Effector memory CD8-positive, alpha-beta T cell (primary cell): Measurements from ENCODE around the gene LTB.
A peak's percentile ranks its signal among the peaks of the same experiment; 100 is the strongest.
"Not testable (repeated sequence)": the region's sequence is repeated elsewhere in the genome, so short reads cannot be mapped to it uniquely, and the experiment has no call there.

Experiments used
- ATAC-seq: fragments of 150-1000 bp; cut with Tn5 transposase; replicated peaks from 2 replicates; pipeline ENCODE4 v1.10.0; 2021; ENCODE audit warnings: mild to moderate bottlenecking, moderate library complexity
- DNase-seq, 3 experiments: peaks; one replicate each; pipeline ENCODE4 v3.0.0; 2021
- H3K27ac Mint-ChIP-seq, 2 donors: one replicate each; pipeline ENCODE4 v1.8.0; 2022; ENCODE audit warnings: mild to moderate bottlenecking in 2 of 2, mixed read lengths in 2 of 2, moderate library complexity in 2 of 2
- H3K27me3 Mint-ChIP-seq, 2 donors: one replicate each; pipeline ENCODE4 v1.8.0; 2022; ENCODE audit warnings: mixed read lengths in 2 of 2
- H3K36me3 Mint-ChIP-seq: one replicate; pipeline ENCODE4 v1.8.0; 2022; ENCODE audit warnings: mild to moderate bottlenecking, moderate library complexity, mixed read lengths; ENCODE audit not compliant: insufficient read depth
- H3K4me1 Mint-ChIP-seq, 2 donors: one replicate each; pipeline ENCODE4 v1.8.0; 2022; ENCODE audit warnings: low read depth in 2 of 2, mixed read lengths in 2 of 2
- H3K4me3 Mint-ChIP-seq, 2 donors: one replicate each; pipeline ENCODE4 v1.8.0; 2022; ENCODE audit warnings: mild to moderate bottlenecking in 2 of 2, mixed read lengths in 2 of 2, moderate library complexity in 2 of 2
- H3K9me3 Mint-ChIP-seq, 2 donors: one replicate each; pipeline ENCODE4 v1.8.0; 2022; ENCODE audit warnings: mixed read lengths in 2 of 2

Gene LTB

GRCh38 chr6:31559958-31560696, 22.1 kb downstream of the LTB start:
- H3K36me3 Mint-ChIP-seq: peaks cover 45% of the 10 kb centered on the region
- peaks cover 55 to 65% of the 10 kb centered on the region in 2 donors for H3K4me1 Mint-ChIP-seq
- peak overlapping the region; percentile 95 to 98 for H3K27ac Mint-ChIP-seq
- H3K9me3 Mint-ChIP-seq: no peaks in the 10 kb centered on the region
- DNase-seq (peak in 1 of 3 experiments; percentile 46), ATAC-seq (peak; percentile 56)
- H3K4me3 Mint-ChIP-seq: peak overlapping the region; percentile 86 to 95
- no peaks in the 10 kb centered on the region for H3K27me3 Mint-ChIP-seq

- peaks cover 43% of the 10 kb centered on the region for H3K36me3 Mint-ChIP-seq
- peak; percentile 19 for ATAC-seq
These were observed 22.6 kb downstream of the LTB start for GRCh38 chr6:31559606-31559957.

GRCh38 chr6:31558631-31559500, 23.4 kb downstream of the LTB start:
- peak overlapping the region; percentile 86 to 95 for H3K4me3 Mint-ChIP-seq
- peaks cover 42% of the 10 kb centered on the region for H3K36me3 Mint-ChIP-seq
- no peaks in the 10 kb centered on the region for H3K27me3 Mint-ChIP-seq
- peak; percentile 78 for ATAC-seq
- peaks cover 48 to 59% of the 10 kb centered on the region in 2 donors for H3K4me1 Mint-ChIP-seq
- H3K27ac Mint-ChIP-seq: peak overlapping the region; percentile 95 to 98
- no peaks in the 10 kb centered on the region for H3K9me3 Mint-ChIP-seq
- DNase-seq: peak; percentile 57 to 70 (median 62)

More at GRCh38 chr6:31559606-31559957, 22.6 kb downstream of the LTB start:
- peaks cover 49 to 61% of the 10 kb centered on the region in 2 donors for H3K4me1 Mint-ChIP-seq
- peak overlapping the region; percentile 86 to 95 for H3K4me3 Mint-ChIP-seq
- peak overlapping the region; percentile 95 to 98 for H3K27ac Mint-ChIP-seq
- H3K27me3 Mint-ChIP-seq: no peaks in the 10 kb centered on the region
- H3K9me3 Mint-ChIP-seq: no peaks in the 10 kb centered on the region
- DNase-seq: no peak

- H3K4me1 Mint-ChIP-seq: peaks cover 46 to 56% of the 10 kb centered on the region in 2 donors
- H3K36me3 Mint-ChIP-seq: peaks cover 36% of the 10 kb centered on the region
- peak overlapping the region; percentile 86 to 95 for H3K4me3 Mint-ChIP-seq
- no peaks in the 10 kb centered on the region for H3K27me3 Mint-ChIP-seq
- no peak for ATAC-seq
- H3K9me3 Mint-ChIP-seq: no peaks in the 10 kb centered on the region
- DNase-seq: no peak
- H3K27ac Mint-ChIP-seq: peak overlapping the region; percentile 95 to 98
These were observed 24.0 kb downstream of the LTB start for GRCh38 chr6:31558318-31558625.

GRCh38 chr6:31557443-31558317, 24.5 kb downstream of the LTB start:
- H3K27me3 Mint-ChIP-seq: no peaks in the 10 kb centered on the region
- peaks cover 35% of the 10 kb centered on the region for H3K36me3 Mint-ChIP-seq
- no peak for DNase-seq
- H3K27ac Mint-ChIP-seq: peak overlapping the region; percentile 95 to 98
- H3K4me3 Mint-ChIP-seq: peak overlapping the region; percentile 86 to 95
- peaks cover 46 to 51% of the 10 kb centered on the region in 2 donors for H3K4me1 Mint-ChIP-seq
- no peak for ATAC-seq
- H3K9me3 Mint-ChIP-seq: no peaks in the 10 kb centered on the region

- DNase-seq: no peak
- Mint-ChIP-seq H3K27me3 (no peaks in the 10 kb centered on the region), H3K9me3 (no peaks in the 10 kb centered on the region), H3K4me1 (peaks cover 41 to 47% of the 10 kb centered on the region in 2 donors), H3K36me3 (peaks cover 38% of the 10 kb centered on the region), H3K27ac (peak overlapping the region in 1 of 2 donors; percentile 69), H3K4me3 (peak overlapping the region; percentile 8 to 54)
- ATAC-seq: peak; percentile 45
These were observed 25.9 kb downstream of the LTB start for GRCh38 chr6:31556307-31556706.

- H3K4me1 Mint-ChIP-seq: peaks cover 19 to 28% of the 10 kb centered on the region in 2 donors
- H3K27ac Mint-ChIP-seq, H3K4me3 Mint-ChIP-seq, H3K9me3 Mint-ChIP-seq, H3K27me3 Mint-ChIP-seq: not testable (repeated sequence)
- H3K36me3 Mint-ChIP-seq: peaks cover 16% of the 10 kb centered on the region
- DNase-seq (peak; percentile 57 to 65 (median 58)), ATAC-seq (peak; percentile 12)
These were observed 30.9 kb downstream of the LTB start for GRCh38 chr6:31551371-31551770.

GRCh38 chr6:31548544-31548873, 33.7 kb downstream of the LTB start:
- Mint-ChIP-seq H3K36me3 (peaks cover 13% of the 10 kb centered on the region), H3K27ac (peak overlapping the region in 1 of 2 donors; percentile 96), H3K9me3 (no peaks in the 10 kb centered on the region), H3K4me3 (peak overlapping the region; percentile 89), H3K27me3 (no peaks in the 10 kb centered on the region), H3K4me1 (peaks cover 16 to 24% of the 10 kb centered on the region in 2 donors)
- ATAC-seq: no peak
- no peak for DNase-seq

GRCh38 chr6:31547727-31548543, 34.3 kb downstream of the LTB start:
- Mint-ChIP-seq H3K4me1 (peaks cover 16 to 24% of the 10 kb centered on the region in 2 donors), H3K9me3 (no peaks in the 10 kb centered on the region), H3K36me3 (peaks cover 12% of the 10 kb centered on the region), H3K4me3 (peak overlapping the region; percentile 89), H3K27ac (peak overlapping the region; percentile 91 to 96), H3K27me3 (no peaks in the 10 kb centered on the region)
- ATAC-seq (no peak), DNase-seq (no peak)

- Mint-ChIP-seq H3K27me3 (no peaks in the 10 kb centered on the region), H3K36me3 (peaks cover 9% of the 10 kb centered on the region), H3K9me3 (no peaks in the 10 kb centered on the region), H3K4me3 (peak within 1 kb of the TSS; percentile 89), H3K4me1 (peaks cover 16 to 24% of the 10 kb centered on the region in 2 donors), H3K27ac (peak within 1 kb of the TSS; percentile 91 to 96)
- peak; percentile 76 to 77 (median 77) for DNase-seq
- ATAC-seq: peak; percentile 86
These were observed 35.1 kb downstream of the LTB start, which contains the start of gene NFKBIL1 for GRCh38 chr6:31546958-31547726. Gene NFKBIL1, plus strand, starts transcription at chr6:31547608. Its CDS starts 87 bp downstream, at chr6:31547695.

GRCh38 chr6:31546339-31546957, 35.8 kb downstream of the LTB start, which contains the start of gene ATP6V1G2:
Gene ATP6V1G2, minus strand, starts transcription at chr6:31546608. Its CDS starts 49 bp downstream, at chr6:31546559.
- Mint-ChIP-seq H3K4me3 (peak within 1 kb of the TSS; percentile 89), H3K4me1 (peaks cover 17 to 23% of the 10 kb centered on the region in 2 donors), H3K27ac (peak within 1 kb of the TSS; percentile 91 to 96), H3K9me3 (no peaks in the 10 kb centered on the region), H3K36me3 (peaks cover 15% of the 10 kb centered on the region), H3K27me3 (no peaks in the 10 kb centered on the region)
- ATAC-seq (peak; percentile 52), DNase-seq (peak; percentile 72 to 87 (median 77))
